Fibroblast of the aortic adventitia (primary cell): Measurements from ENCODE around the gene DRAXIN. TPM values are rescaled to one million over a fixed set of nuclear protein-coding genes. Genes with fewer than 3 reads are reported as not detected.

Experiments used
- DNase-seq: peaks from one replicate; pipeline ENCODE4 v3.0.0-alpha.2; 2010; ENCODE audit warnings: low read depth
- H3K4me3 ChIP-seq: 2 replicates; pipeline ENCODE4 v1.5.1; 2011; ENCODE audit warnings: low read depth, mild to moderate bottlenecking, control low read depth, low read length, moderate library complexity
- CTCF ChIP-seq: IDR thresholded peaks from 2 replicates; pipeline ENCODE4 v1.5.1; 2011; ENCODE audit warnings: mild to moderate bottlenecking, low read length, control low read depth, inconsistent platforms; ENCODE audit not compliant: insufficient read depth
- total RNA-seq: library from RNA; depleted of rRNA; stranded (reverse); fragments of >200 nt; gene quantifications from 2 replicates; pipeline ENCODE4 v1.2.3, GENCODE V29; 2012; ENCODE audit warnings: low replicate concordance

Gene DRAXIN
- total RNA-seq, 1 donor: 2.4 TPM

GRCh38 chr1:11764115-11764514 is 72.6 kb downstream of the DRAXIN start:
- TF ChIP-seq CTCF: no peak
- no peak overlapping the region for H3K4me3 ChIP-seq
- DNase-seq: no peak

GRCh38 chr1:11764519-11764918 is 73.0 kb downstream of the DRAXIN start:
- H3K4me3 ChIP-seq: no peak overlapping the region
- DNase-seq: no peak
- TF ChIP-seq CTCF: no peak

- no peak for TF ChIP-seq CTCF
- no peak for DNase-seq
- no peak overlapping the region for H3K4me3 ChIP-seq
These were observed 74.3 kb downstream of the DRAXIN start for GRCh38 chr1:11765661-11766428.

GRCh38 chr1:11766429-11766776 is 74.9 kb downstream of the DRAXIN start:
- TF ChIP-seq CTCF: no peak
- no peak overlapping the region for H3K4me3 ChIP-seq
- DNase-seq: no peak

GRCh38 chr1:11767922-11768704 is 76.6 kb downstream of the DRAXIN start:
- no peak overlapping the region for H3K4me3 ChIP-seq
- no peak for DNase-seq
- TF ChIP-seq CTCF: no peak

- no peak for TF ChIP-seq CTCF
- H3K4me3 ChIP-seq: no peak overlapping the region
- no peak for DNase-seq
These were observed 77.3 kb downstream of the DRAXIN start for GRCh38 chr1:11768821-11769220.
